WTC11 (cell line): Measurements from ENCODE around the gene AIP. TPM values are rescaled to one million over a fixed set of nuclear protein-coding genes. Genes with fewer than 3 reads are reported as not detected.

ENCODE experiments used
- ATAC-seq: fragments of 200-7000 bp; cut with Tn5 transposase; 2 replicates; pipeline ENCODE4 v1.10.0; 2021; ENCODE audit warnings: mild to moderate bottlenecking, moderate library complexity
- CTCF ChIA-PET: fragments of 300-600 bp; sonication (Branson Sonifier 250); formaldehyde crosslinking; loops from one replicate; lab custom pipeline; 2021; ENCODE audit warnings: antibody characterized with exemption; lab: Charles Lee
- POLR2A ChIA-PET: fragments of 350-600 bp; sonication (Branson Sonifier 250); formaldehyde crosslinking; loops from one replicate; lab custom pipeline; 2021; ENCODE audit warnings: antibody characterized with exemption; lab: Charles Lee
- DNase-seq: peaks from one replicate; pipeline ENCODE4 v3.0.0; 2021; ENCODE audit warnings: low spot score
- H3K27ac Mint-ChIP-seq: 2 replicates; pipeline ENCODE4 v1.8.0; 2021; ENCODE audit warnings: mixed read lengths
- H3K27me3 Mint-ChIP-seq: 2 replicates; pipeline ENCODE4 v1.8.0; 2021; ENCODE audit warnings: low read depth, mild to moderate bottlenecking, moderate library complexity, mixed read lengths
- H3K36me3 Mint-ChIP-seq: 2 replicates; pipeline ENCODE4 v1.8.0; 2021; ENCODE audit warnings: mixed read lengths
- H3K4me1 Mint-ChIP-seq: 2 replicates; pipeline ENCODE4 v1.8.0; 2022; ENCODE audit warnings: mixed read lengths
- H3K4me3 Mint-ChIP-seq: 2 replicates; pipeline ENCODE4 v1.8.0; 2021; ENCODE audit warnings: mild to moderate bottlenecking, moderate library complexity, mixed read lengths
- H3K9me3 Mint-ChIP-seq: 2 replicates; pipeline ENCODE4 v1.8.0; 2021; ENCODE audit warnings: mixed read lengths
- ARID4B ChIP-seq: sonication (generic); formaldehyde crosslinking; IDR thresholded peaks from 2 replicates; pipeline ENCODE4 v1.8.0; 2023; ENCODE audit warnings: missing genetic modification reagents, mild to moderate bottlenecking, borderline replicate concordance
- E2F5 ChIP-seq: sonication (generic); formaldehyde crosslinking; IDR thresholded peaks from 2 replicates; pipeline ENCODE4 v1.8.1; 2022; ENCODE audit warnings: mild to moderate bottlenecking, moderate library complexity, missing genetic modification reagents
- FOXK1 ChIP-seq: sonication (generic); formaldehyde crosslinking; IDR thresholded peaks from 2 replicates; pipeline ENCODE4 v1.8.0; 2022; ENCODE audit warnings: mild to moderate bottlenecking, moderate library complexity, missing genetic modification reagents
- FOXP1 ChIP-seq: sonication (generic); formaldehyde crosslinking; IDR thresholded peaks from 2 replicates; pipeline ENCODE4 v1.8.0; 2022; ENCODE audit warnings: missing genetic modification reagents, mild to moderate bottlenecking, moderate library complexity, borderline replicate concordance
- GABPB1 ChIP-seq: sonication (generic); formaldehyde crosslinking; IDR thresholded peaks from 2 replicates; pipeline ENCODE4 v1.8.1; 2023; ENCODE audit warnings: mild to moderate bottlenecking, missing genetic modification reagents
- GRHL2 ChIP-seq: fragments of 250-450 bp; sonication (Bioruptor Pico); IDR thresholded peaks from 2 replicates; pipeline ENCODE4 v1.8.0; 2022; ENCODE audit warnings: mild to moderate bottlenecking, moderate library complexity; ENCODE audit not compliant: insufficient replicate concordance, severe bottlenecking
- MAX ChIP-seq: sonication (generic); formaldehyde crosslinking; IDR thresholded peaks from 2 replicates; pipeline ENCODE4 v1.8.0; 2022; ENCODE audit warnings: mild to moderate bottlenecking, missing genetic modification reagents
- SP1 ChIP-seq: sonication (generic); formaldehyde crosslinking; conservative IDR thresholded peaks from 2 replicates; pipeline ENCODE4 v1.8.1; 2022; ENCODE audit warnings: missing genetic modification reagents
- TP53 ChIP-seq: sonication (generic); formaldehyde crosslinking; IDR thresholded peaks from 2 replicates; pipeline ENCODE4 v1.8.1; 2023; ENCODE audit warnings: mild to moderate bottlenecking, missing genetic modification reagents
- USF2 ChIP-seq: sonication (generic); formaldehyde crosslinking; IDR thresholded peaks from 2 replicates; pipeline ENCODE4 v1.8.1; 2023; ENCODE audit warnings: mild to moderate bottlenecking, missing genetic modification reagents, moderate library complexity
- ZBTB43 ChIP-seq: sonication (generic); formaldehyde crosslinking; IDR thresholded peaks from 2 replicates; pipeline ENCODE4 v1.8.1; 2023; ENCODE audit warnings: mild to moderate bottlenecking, missing genetic modification reagents
- ZNF263 ChIP-seq: sonication (generic); formaldehyde crosslinking; IDR thresholded peaks from 2 replicates; pipeline ENCODE4 v1.8.1; 2022; ENCODE audit warnings: low read depth, mild to moderate bottlenecking, moderate library complexity, missing genetic modification reagents
- total RNA-seq: library from RNA; stranded (reverse); gene quantifications from 3 replicates; pipeline ENCODE4 v1.2.3, GENCODE V29; 2021
- TF ChIP-seq, protein P1 (sequence below): fragments of 250-450 bp; sonication (Bioruptor Pico); IDR thresholded peaks from 2 replicates; pipeline ENCODE4 v1.9.0; 2021; ENCODE audit warnings: mild to moderate bottlenecking
- TF ChIP-seq, protein P2 (sequence below): sonication (generic); formaldehyde crosslinking; IDR thresholded peaks from 2 replicates; pipeline ENCODE4 v1.8.1; 2023; ENCODE audit warnings: mild to moderate bottlenecking, moderate library complexity, missing genetic modification reagents

The AIP gene
- total RNA-seq, 1 experiment from 2014 or later = 32.8 TPM

DNA sequence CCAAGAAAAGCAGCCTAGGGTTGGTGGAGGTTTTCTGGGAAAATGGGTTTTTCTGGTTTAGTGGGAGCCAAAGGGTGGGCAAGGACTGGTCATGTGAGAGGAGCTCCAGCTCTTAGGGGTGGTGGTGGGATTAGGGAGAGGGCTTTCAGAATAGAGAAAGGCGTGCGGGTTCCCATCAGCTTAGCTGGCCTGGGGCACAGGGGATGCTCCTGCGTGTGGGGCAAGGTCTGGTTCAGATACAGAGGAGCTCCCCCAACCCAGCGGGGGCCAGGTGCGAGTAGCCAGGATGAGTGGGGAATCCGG lies 14.4 kb upstream of the AIP start:
- Mint-ChIP-seq H3K4me1 (peaks cover 23% of the 10 kb centered on the region), H3K27ac (0 out of 2 replicates have a peak overlapping the region, but pooled peaks have one; percentile 42), H3K9me3 (no peaks in the 10 kb centered on the region), H3K27me3 (peaks cover 12% of the 10 kb centered on the region), H3K4me3 (peak overlapping the region; percentile 87), H3K36me3 (no peaks in the 10 kb centered on the region)
- ATAC-seq (no peak), DNase-seq (no peak)
- POLR2A ChIA-PET = interaction anchor here (0.6 to 1.7 kb wide), 9 partner anchors 9 to 115 kb away, joined by 3 to 8 read pairs (median 3); partner anchors contain the start of genes AIP, CORO1B, PPP1CA and PTPRCAP
- TF ChIP-seq MAX (CRISPR knock-in tag) (peak; percentile 42; the same call in 1 of the 2 replicates), ARID4B (CRISPR knock-in tag) (0 out of 2 replicates have a peak, but pooled peaks have one; percentile 13), GRHL2 (CRISPR knock-in tag) (no peak), ZBTB43 (no peak)
- CTCF ChIA-PET = interaction anchor here (0.6 to 2.8 kb wide), 18 partner anchors 8 to 146 kb away, joined by 3 to 28 read pairs (median 4); partner anchors contain the start of genes CLCF1, PITPNM1, POLD4 and PPP1CA

- POLR2A ChIA-PET = interaction anchor here (0.6 to 1.7 kb wide), 10 partner anchors 10 to 115 kb away, joined by 3 to 8 read pairs (median 4); partner anchors contain the start of genes AIP, CORO1B, PPP1CA and PTPRCAP
- peaks cover 23% of the 10 kb centered on the region for H3K4me1 Mint-ChIP-seq
- 0 out of 2 replicates have a peak, but pooled peaks have one; percentile 16 for TF ChIP-seq E2F5 (CRISPR knock-in tag)
- TF ChIP-seq, protein P1, sequence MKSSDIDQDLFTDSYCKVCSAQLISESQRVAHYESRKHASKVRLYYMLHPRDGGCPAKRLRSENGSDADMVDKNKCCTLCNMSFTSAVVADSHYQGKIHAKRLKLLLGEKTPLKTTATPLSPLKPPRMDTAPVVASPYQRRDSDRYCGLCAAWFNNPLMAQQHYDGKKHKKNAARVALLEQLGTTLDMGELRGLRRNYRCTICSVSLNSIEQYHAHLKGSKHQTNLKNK = peak; percentile 25; the same call in 1 of the 2 replicates
- 0 out of 2 replicates have a peak, but pooled peaks have one; percentile 14 for TF ChIP-seq ARID4B (CRISPR knock-in tag)
- TF ChIP-seq TP53 (CRISPR knock-in tag) = 0 out of 2 replicates have a peak, but pooled peaks have one; percentile 70
- peak; percentile 44; the same call in 1 of the 2 replicates for TF ChIP-seq USF2 (CRISPR knock-in tag)
- TF ChIP-seq FOXP1 (CRISPR knock-in tag) = peak; percentile 55; the same call in 1 of the 2 replicates
- TF ChIP-seq MAX (CRISPR knock-in tag) = 0 out of 2 replicates have a peak, but pooled peaks have one; percentile 14
- TF ChIP-seq, protein P2, sequence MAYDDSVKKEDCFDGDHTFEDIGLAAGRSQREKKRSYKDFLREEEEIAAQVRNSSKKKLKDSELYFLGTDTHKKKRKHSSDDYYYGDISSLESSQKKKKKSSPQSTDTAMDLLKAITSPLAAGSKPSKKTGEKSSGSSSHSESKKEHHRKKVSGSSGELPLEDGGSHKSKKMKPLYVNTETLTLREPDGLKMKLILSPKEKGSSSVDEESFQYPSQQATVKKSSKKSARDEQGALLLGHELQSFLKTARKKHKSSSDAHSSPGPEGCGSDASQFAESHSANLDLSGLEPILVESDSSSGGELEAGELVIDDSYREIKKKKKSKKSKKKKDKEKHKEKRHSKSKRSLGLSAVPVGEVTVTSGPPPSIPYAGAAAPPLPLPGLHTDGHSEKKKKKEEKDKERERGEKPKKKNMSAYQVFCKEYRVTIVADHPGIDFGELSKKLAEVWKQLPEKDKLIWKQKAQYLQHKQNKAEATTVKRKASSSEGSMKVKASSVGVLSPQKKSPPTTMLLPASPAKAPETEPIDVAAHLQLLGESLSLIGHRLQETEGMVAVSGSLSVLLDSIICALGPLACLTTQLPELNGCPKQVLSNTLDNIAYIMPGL (CRISPR knock-in tag) = peak; percentile 33; the same call in 1 of the 2 replicates
- TF ChIP-seq SP1 = peak; percentile 100
- TF ChIP-seq GABPB1 = 0 out of 2 replicates have a peak, but pooled peaks have one; percentile 44
- 0 out of 2 replicates have a peak, but pooled peaks have one; percentile 21 for TF ChIP-seq ZNF263 (CRISPR knock-in tag)
- TF ChIP-seq FOXK1 (CRISPR knock-in tag) = no peak; the same call in 1 of the 2 replicates
These were observed 13.9 kb upstream of the AIP start, which contains the start of gene TMEM134 for GRCh38 chr11:67468759-67469507. TMEM134 (minus strand) TSS chr11:67469251; CDS start chr11:67469192, 59 bp downstream.

More at GRCh38 chr11:67468759-67469507, 13.9 kb upstream of the AIP start, which contains the start of gene TMEM134:
- ATAC-seq (peak; percentile 77), DNase-seq (peak; percentile 92)
- CTCF ChIA-PET = interaction anchor here (0.6 to 2.8 kb wide), 17 partner anchors 8 to 145 kb away, joined by 3 to 28 read pairs (median 4); partner anchors contain the start of genes CLCF1, PITPNM1, POLD4 and PPP1CA
- Mint-ChIP-seq H3K27ac (0 out of 2 replicates have a peak within 1 kb of the TSS, but pooled peaks have one; percentile 42), H3K36me3 (no peaks in the 10 kb centered on the region), H3K9me3 (no peaks in the 10 kb centered on the region), H3K27me3 (peaks cover 12% of the 10 kb centered on the region), H3K4me3 (peak within 1 kb of the TSS; percentile 87)
